Measurements from ENCODE around the gene OR2A12.
"Not testable (repeated sequence)": the region's sequence is repeated elsewhere in the genome, so short reads cannot be mapped to it uniquely, and the experiment has no call there.

Gene OR2A12, protein sequence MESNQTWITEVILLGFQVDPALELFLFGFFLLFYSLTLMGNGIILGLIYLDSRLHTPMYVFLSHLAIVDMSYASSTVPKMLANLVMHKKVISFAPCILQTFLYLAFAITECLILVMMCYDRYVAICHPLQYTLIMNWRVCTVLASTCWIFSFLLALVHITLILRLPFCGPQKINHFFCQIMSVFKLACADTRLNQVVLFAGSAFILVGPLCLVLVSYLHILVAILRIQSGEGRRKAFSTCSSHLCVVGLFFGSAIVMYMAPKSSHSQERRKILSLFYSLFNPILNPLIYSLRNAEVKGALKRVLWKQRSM

DNA sequence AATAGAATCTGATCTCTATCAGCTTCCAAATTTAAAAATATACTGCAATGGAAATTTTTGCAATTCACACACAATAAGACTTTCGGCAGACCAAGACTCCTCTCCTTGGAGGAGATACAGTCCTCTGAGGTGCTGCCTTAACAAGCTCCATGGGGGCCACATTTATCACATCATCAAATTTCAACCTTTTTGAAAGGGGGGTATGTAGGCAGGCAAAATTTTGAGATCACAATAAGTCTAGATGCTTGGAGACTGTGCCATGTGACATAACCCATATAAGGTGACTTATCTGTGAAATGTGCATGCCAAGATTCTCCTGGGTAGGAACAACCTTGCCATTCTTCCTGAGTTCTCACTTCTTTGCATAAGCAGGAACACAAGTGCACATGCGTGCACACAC is at the start of gene OR2A12:
Gene OR2A12 (plus strand): TSS at position 301 of the 400 bp plus-strand sequence. CDS start 8,830 bp downstream, outside the sequence.
- DNase-seq (ENCODE audit: low read depth in 2 of 2) = no peak

DNA sequence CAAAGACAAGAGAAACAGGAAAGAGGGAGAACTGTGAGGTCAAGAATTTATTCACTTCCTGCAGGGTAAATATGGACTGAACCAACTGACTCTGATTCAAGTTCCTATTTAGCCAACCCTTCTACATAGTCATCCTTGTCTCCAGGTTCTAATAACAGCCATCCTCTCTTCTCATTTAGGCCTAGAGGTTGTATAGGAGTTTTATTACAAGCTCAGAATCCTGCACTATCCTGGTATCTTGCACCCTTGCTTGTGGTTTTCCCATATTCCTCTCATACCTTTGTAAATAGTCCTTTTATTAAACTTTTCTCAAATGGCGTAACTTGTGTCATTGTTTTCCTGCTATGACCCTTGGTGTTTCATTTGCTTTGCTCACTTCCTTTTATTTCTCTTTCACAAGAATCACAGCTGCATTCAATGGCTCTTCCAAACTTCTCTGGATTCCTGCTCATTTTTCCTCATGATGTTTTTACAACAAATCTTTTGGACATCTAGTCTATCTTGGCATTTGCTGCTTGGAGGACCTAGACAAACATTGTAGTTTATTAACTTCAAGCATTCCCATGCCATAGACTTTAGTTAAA is 49.7 kb upstream of the OR2A12 start:
- DNase-seq (ENCODE audit: low read depth in 2 of 2) = no peak

- DNase-seq (ENCODE audit: low read depth in 2 of 2) = no peak
Observed at GRCh38 chr7:144037414-144038035, 48.6 kb upstream of the OR2A12 start.

DNA sequence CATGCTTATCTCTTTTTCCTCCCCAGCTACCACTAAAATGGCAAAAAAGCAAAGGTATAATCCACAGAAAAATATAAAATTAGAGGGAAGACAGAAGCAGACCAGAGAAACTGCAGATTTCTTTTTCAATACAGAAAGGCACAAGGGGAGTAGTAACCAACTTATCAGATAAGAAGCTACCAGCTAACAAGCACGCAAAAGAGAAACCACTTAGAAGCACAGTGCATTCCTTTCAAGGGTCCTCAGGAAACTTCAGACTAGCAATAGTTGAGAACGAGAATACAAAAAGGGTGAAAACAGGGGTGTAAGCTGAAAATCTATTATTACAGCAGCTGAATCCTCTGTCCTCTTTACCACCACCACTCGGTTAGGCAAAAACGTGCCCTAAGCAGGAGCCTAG is 47.2 kb upstream of the OR2A12 start:
- DNase-seq (ENCODE audit: low read depth in 2 of 2) = no peak

DNA sequence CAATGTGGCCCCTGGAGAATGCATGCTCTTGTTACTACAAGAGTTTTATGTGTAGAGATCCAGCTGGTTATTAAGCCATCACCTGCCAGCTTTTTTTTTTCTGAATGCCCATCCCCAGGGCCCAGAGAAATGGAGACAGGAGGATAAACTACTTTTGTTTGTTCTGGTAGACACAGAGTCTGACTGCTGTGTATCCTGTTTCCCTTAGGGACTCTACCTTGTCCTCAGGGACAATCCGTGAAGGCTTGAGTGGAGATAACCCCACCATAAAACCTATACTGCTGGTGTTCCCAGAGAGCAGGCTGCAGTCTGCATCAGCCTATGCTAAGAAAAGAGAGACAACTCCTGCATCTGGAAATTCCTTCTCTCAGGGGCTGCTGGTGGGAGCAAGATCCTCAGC is 37.4 kb upstream of the OR2A12 start, which contains the start of gene OR2A5:
Gene OR2A5 (plus strand): TSS at position 301 of the 400 bp plus-strand sequence. CDS start 1,454 bp downstream, outside the sequence.
- no peak for DNase-seq (ENCODE audit: low read depth in 2 of 2)

- no peak for DNase-seq (ENCODE audit: low read depth in 2 of 2)
Observed at GRCh38 chr7:144049491-144049890, 36.6 kb upstream of the OR2A12 start.

DNA sequence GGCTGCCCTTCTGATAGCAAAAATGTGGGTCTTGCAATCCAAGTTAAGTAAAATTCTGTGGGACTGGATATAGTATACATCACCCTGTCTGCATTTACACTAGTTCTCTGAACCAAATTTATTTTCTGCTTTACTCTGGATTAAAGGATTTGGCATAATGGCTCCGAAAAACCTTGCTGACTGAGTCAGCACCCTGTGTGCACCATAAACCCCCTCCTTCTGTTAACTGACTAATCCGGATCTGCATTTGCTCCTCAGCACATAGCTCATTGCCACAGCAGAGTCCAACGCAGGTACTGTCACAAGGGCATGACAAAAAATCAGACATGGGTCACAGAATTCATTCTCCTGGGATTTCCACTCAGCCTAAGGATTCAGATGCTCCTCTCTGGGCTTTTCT is 36.0 kb upstream of the OR2A12 start:
- DNase-seq (ENCODE audit: low read depth in 2 of 2) = no peak

DNA sequence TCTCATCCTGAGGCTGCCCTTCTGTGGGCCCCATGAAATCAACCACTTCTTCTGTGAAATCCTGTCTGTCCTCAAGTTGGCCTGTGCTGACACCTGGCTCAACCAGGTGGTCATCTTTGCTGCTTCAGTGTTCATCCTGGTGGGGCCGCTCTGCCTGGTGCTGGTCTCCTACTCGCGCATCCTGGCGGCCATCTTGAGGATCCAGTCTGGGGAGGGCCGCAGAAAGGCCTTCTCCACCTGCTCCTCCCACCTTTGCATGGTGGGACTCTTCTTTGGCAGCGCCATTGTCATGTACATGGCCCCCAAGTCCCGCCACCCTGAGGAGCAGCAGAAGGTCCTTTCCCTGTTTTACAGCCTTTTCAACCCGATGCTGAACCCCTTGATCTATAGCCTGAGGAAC is 35.2 kb upstream of the OR2A12 start:
- not testable (repeated sequence) for DNase-seq (ENCODE audit: low read depth in 2 of 2)

DNA sequence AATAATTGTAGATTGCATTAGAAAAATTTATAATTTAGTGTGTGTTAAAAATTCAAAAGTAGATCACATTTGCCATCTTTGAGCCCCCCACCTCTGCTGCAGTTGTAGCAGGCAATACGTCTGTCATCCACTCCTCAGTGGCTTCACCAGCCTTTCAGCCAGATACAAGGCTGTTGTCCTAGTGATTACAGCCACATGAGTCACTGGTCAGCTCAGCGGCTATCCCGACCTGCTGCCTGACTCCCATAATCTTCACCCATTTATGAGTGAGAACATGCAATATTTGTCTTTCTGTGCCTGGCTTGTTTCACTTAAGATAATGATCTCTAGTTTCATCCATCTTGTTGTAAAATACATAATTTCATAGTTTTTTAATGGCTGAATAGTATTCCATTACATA is 28.1 kb upstream of the OR2A12 start:
- DNase-seq (ENCODE audit: low read depth in 2 of 2) = no peak

GRCh38 chr7:144063710-144064109 is 22.4 kb upstream of the OR2A12 start:
- no peak for DNase-seq (ENCODE audit: low read depth in 2 of 2)

DNA sequence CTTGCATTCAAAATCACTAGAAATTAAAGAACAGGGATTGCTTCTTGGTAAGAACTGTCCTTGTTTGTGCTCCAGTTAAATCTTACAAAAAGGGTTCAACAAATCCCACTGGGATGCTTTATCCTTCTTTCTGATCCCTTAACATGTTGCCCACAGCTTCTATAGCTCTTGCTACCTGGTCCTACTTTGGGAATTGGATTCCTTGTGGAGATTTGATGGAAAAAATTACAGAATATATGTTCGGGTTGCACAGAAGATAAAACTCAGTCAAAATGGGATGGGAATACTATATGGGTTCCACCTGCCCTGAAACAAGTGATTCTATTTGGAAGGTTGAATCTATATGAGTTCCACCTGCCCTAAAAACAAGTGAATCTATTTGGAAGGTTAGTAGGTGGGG is 16.6 kb upstream of the OR2A12 start, which contains the start of gene OR2A25:
Gene OR2A25 (plus strand): TSS at position 301 of the 400 bp plus-strand sequence. CDS start 4,409 bp downstream, outside the sequence.
- DNase-seq (ENCODE audit: low read depth in 2 of 2) = no peak

DNA sequence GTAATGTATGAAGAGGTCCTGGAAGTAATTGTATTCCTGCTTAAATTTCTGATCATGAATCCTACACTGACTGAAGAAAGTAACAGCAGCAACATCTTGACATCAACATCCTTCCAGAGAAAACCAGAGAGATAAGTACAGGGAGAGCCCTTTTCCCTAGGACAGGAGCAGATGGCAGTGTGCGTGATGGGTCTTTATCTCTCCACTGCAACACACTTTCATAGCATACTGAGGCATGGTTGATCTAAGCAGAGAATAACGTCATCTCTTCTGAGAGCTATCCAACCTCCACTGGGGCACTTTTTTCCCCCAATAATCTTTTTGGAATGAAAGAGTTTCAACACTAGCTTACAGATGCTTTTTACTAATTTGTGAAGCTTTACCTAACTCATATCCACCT is 16.1 kb upstream of the OR2A12 start:
- no peak for DNase-seq (ENCODE audit: low read depth in 2 of 2)

DNA sequence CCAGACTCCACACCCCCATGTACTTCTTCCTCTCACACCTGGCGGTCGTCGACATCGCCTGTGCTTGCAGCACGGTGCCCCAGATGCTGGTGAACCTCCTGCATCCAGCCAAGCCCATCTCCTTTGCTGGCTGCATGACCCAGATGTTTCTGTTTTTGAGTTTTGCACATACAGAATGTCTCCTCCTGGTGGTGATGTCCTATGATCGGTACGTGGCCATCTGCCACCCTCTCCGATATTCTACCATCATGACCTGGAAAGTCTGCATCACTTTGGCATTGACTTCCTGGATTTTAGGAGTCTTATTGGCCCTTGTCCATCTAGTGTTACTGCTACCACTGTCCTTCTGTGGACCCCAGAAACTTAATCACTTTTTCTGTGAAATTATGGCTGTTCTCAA is 11.7 kb upstream of the OR2A12 start:
- DNase-seq (ENCODE audit: low read depth in 2 of 2) = no peak

- no peak for DNase-seq (ENCODE audit: low read depth in 2 of 2)
Observed at GRCh38 chr7:144086730-144087129, 652 bp downstream of the OR2A12 start.

DNA sequence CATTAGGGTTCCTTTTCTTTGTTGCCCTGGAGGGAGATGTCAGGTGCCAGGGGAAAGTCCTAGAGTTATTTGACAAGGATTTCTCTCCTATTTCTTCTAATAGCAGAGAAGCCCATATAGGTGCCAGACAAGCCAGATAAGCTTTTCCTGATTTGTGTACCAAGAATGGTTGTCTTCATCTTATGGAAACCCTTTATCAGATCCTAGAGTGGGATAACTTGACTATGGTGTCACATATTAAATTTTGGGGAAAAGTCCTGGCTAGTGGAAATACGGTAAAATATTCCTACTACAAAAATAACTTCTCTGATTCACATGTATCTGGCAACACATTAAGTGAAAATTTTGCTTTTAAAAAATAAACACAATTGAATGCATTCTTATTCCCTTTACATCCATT is 1.2 kb downstream of the OR2A12 start:
- DNase-seq (ENCODE audit: low read depth in 2 of 2) = no peak

DNA sequence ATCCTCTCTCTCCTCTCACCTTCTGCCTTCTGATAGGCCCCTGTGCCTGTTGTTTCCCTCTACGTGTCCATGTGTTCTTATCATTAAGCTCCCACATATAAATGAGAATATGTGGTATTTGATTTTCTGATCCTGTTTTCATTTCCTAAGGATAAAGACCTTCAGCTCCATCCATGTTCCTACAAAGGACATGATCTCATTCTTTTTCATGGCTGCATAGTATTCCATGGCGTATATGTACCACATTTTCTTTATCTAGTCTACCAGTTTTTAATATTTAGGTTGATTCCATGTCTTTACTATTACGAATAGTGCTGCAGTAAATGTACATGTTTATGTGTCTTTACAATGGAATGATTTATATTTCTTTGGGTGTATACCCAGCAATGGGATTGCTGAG is 4.6 kb downstream of the OR2A12 start:
- no peak for DNase-seq (ENCODE audit: low read depth in 2 of 2)

GRCh38 chr7:144098776-144099175 is 12.7 kb downstream of the OR2A12 start:
- DNase-seq (ENCODE audit: low read depth in 2 of 2) = no peak

GRCh38 chr7:144100607-144101006 is 14.5 kb downstream of the OR2A12 start:
- DNase-seq (ENCODE audit: low read depth in 2 of 2) = no peak

GRCh38 chr7:144102041-144102440 is 16.0 kb downstream of the OR2A12 start:
- no peak for DNase-seq (ENCODE audit: low read depth in 2 of 2)

DNA sequence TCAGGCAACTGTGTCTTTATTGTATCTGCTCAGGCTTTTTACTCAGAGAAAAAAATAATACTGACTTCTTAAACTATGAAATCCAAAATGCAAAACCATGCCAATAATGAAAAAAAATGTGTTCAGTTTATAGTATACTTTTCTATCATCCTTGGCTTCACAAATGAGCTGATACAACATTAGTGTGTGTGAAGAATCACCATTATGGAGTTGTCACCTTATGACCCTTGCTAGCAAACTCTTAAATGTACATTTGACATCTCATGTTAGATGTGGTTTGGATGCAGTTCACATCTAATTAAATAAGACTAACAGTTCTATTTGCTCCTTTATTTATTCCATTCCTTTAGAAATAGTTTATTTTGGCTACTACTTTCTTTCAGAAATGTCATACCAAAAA is 19.1 kb downstream of the OR2A12 start:
- no peak for DNase-seq (ENCODE audit: low read depth in 2 of 2)

GRCh38 chr7:144109283-144109682 is 23.2 kb downstream of the OR2A12 start, which contains the start of gene OR2A2:
Gene OR2A2 (plus strand): TSS chr7:144109583. CDS start chr7:144109583, 0 bp downstream.
- DNase-seq (ENCODE audit: low read depth in 2 of 2) = no peak

GRCh38 chr7:144110272-144110671 is 24.2 kb downstream of the OR2A12 start:
- DNase-seq (ENCODE audit: low read depth in 2 of 2) = no peak

- DNase-seq (ENCODE audit: low read depth in 2 of 2) = no peak
Observed at GRCh38 chr7:144113651-144114050, 27.6 kb downstream of the OR2A12 start.

Data from stimulated activated CD8-positive, alpha-beta memory T cell treated with anti-CD3 and anti-CD28 coated beads, Interleukin-15, amount 100 ng/mL, for 48 hours (primary cell).